Stomach (tissue), 4 donors: Measurements from ENCODE around the gene SLC36A3.

ENCODE experiments used
- CTCF ChIP-seq, 7 experiments: fragments of 450-650 bp in 4 of 7; fragments of 200-600 bp in 3 of 7; sonication (generic) in 3 of 7; IDR thresholded peaks; one replicate each; pipeline ENCODE4 v1.5.1; 2016 to 2019; ENCODE audit warnings: antibody characterized with exemption in 7 of 7, control low read depth in 2 of 7, mild to moderate bottlenecking in 1 of 7
- EP300 ChIP-seq: sonication (generic); formaldehyde crosslinking; IDR thresholded peaks from one replicate; pipeline ENCODE4 v1.6.1; 2017; ENCODE audit warnings: antibody characterized with exemption
- POLR2A ChIP-seq, 4 donors: fragments of 450-650 bp; IDR thresholded peaks; one replicate each; pipeline ENCODE4 v1.6.1; 2016; ENCODE audit warnings: antibody characterized with exemption in 4 of 4, control low read depth in 2 of 4, mild to moderate bottlenecking in 1 of 4, moderate library complexity in 1 of 4
- POLR2AphosphoS5 ChIP-seq, 3 donors: sonication (generic); formaldehyde crosslinking; IDR thresholded peaks; one replicate each; pipeline ENCODE4 v1.6.1; 2016; ENCODE audit warnings: antibody characterized with exemption in 3 of 3

- TF ChIP-seq POLR2A (IDR thresholded peaks at IDR 0.05): no peak
- no peak for TF ChIP-seq CTCF (IDR thresholded peaks at IDR 0.05)
- no peak for TF ChIP-seq POLR2AphosphoS5 (IDR thresholded peaks at IDR 0.05)
- no peak for TF ChIP-seq EP300
These were observed 45.4 kb downstream of the SLC36A3 start for GRCh38 chr5:151258201-151258611.
